GM12874 (cell line): ENCODE measurements around the gene CAPN11.

Source experiments
- CTCF ChIP-seq: IDR thresholded peaks from 2 replicates; pipeline ENCODE4 v1.5.1; 2011; ENCODE audit warnings: low read depth, mild to moderate bottlenecking, control low read depth, low read length, moderate library complexity; ENCODE audit not compliant: insufficient read depth

The CAPN11 gene

GRCh38 chr6:44133003-44133931, 25.4 kb upstream of the CAPN11 start:
- no peak for TF ChIP-seq CTCF

- TF ChIP-seq CTCF = no peak
Observed at GRCh38 chr6:44133981-44134711, 24.5 kb upstream of the CAPN11 start.

- TF ChIP-seq CTCF = no peak
Observed at GRCh38 chr6:44135173-44135758, 23.4 kb upstream of the CAPN11 start.

- TF ChIP-seq CTCF = no peak
Observed at GRCh38 chr6:44135875-44136274, 22.7 kb upstream of the CAPN11 start.

- no peak for TF ChIP-seq CTCF
Observed at GRCh38 chr6:44138717-44139350, 19.8 kb upstream of the CAPN11 start.

- TF ChIP-seq CTCF = no peak
Observed at GRCh38 chr6:44139351-44139743, 19.3 kb upstream of the CAPN11 start.

- TF ChIP-seq CTCF = no peak
Observed at GRCh38 chr6:44142835-44143234, 15.8 kb upstream of the CAPN11 start.
